Posterior cingulate gyrus (tissue), 11 donors: ENCODE measurements around the gene ZNF512.
"Not testable (repeated sequence)": the region's sequence is repeated elsewhere in the genome, so short reads cannot be mapped to it uniquely, and the experiment has no call there.

Source experiments
- DNase-seq, 10 donors: peaks; one replicate each; pipeline versions ENCODE4 v3.0.0 to v3.0.0-alpha.2; 2020 to 2021; ENCODE audit warnings: mixed read lengths in 3 of 10
- intact Hi-C: fragments of 100-400 bp; cut with DNase I; formaldehyde crosslinking; loops from one replicate; pipeline ENCODE4 v1.15.1; 2023

The ZNF512 gene, protein sequence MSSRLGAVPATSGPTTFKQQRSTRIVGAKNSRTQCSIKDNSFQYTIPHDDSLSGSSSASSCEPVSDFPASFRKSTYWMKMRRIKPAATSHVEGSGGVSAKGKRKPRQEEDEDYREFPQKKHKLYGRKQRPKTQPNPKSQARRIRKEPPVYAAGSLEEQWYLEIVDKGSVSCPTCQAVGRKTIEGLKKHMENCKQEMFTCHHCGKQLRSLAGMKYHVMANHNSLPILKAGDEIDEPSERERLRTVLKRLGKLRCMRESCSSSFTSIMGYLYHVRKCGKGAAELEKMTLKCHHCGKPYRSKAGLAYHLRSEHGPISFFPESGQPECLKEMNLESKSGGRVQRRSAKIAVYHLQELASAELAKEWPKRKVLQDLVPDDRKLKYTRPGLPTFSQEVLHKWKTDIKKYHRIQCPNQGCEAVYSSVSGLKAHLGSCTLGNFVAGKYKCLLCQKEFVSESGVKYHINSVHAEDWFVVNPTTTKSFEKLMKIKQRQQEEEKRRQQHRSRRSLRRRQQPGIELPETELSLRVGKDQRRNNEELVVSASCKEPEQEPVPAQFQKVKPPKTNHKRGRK

DNA sequence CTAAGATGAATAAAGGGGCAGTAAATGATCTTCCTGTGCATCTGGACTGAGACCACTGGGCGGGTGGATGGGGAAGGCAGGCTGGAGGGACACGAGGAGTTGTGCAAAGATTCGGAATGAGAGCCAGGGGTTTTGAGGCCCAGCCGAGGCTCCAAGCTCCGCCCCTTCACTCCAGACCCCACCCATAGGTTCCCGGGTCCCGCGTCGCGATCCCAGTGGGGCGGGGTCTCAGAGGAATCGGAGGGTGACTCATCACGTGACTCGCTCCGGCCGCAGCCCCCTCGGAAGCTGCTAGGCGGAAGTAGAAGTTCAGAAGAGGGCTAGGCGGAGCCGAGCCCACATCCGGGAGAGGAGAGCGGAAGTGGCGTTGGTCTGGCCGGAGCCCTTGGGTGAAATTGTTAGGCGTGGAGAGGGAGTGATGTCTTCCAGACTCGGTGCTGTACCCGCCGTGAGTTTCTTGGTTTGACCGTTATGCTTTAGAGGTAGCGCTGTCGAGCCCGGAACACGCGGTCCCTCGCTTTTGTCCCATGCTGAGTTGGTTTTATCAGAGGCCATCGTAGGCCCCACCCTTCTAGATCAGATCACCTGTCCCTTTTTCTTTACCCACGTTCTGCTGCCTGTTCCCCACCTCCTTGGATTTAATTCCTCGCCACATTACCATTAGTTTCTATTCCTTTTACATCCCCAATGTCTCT, at the start of gene ZNF512:
ZNF512 (plus strand) TSS at position 348 of the 695 bp plus-strand sequence; CDS start at position 419, 71 bp downstream.
- intact Hi-C loops: loop anchor here (2.0 kb wide), 1 partner anchor 94 kb away; the partner anchor contains the start of gene IFT172
- DNase-seq: peak; percentile 71 to 98 (median 84)

DNA sequence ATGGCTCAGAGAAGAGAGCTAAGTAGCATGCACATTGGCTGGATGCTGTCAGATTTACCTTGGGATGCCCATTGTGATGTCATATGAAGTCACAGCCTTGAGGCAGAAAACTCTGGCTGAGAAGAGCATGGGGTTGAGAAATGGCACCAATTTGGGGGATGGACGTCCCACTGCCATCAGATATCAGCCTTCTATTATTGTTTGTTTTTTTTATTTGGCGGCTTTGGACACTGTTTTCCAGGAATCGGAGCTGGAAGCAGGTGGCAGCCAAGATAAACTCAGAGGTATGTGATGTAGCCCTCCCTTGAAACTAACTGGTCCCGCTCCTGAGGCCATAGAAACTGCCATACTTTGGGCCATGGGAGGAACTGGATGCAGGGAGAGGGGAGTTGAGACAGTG, 45.6 kb upstream of the ZNF512 start:
- intact Hi-C loops: no loop called here
- no peak for DNase-seq

- DNase-seq, intact Hi-C loops: not testable (repeated sequence)
Observed at GRCh38 chr2:27538839-27539450, 43.9 kb upstream of the ZNF512 start.

DNA sequence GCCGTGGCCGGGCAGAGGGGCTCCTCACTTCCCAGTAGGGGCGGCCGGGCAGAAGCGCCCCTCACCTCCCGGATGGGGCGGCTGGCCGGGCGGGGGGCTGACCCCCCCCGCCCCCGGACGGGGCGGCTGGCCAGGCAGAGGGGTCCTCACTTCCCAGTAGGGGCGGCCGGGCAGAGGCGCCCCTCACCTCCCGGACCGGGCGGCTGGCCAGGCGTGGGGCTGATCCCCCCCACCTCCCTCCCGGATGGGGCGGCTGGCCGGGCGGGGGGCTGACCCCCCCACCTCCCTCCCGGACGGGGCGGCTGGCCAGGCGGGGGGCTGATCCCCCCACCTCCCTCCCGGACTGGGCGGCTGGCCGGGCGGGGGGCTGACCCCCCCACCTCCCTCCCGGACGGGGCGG, 43.2 kb upstream of the ZNF512 start:
- DNase-seq, intact Hi-C loops: not testable (repeated sequence)

- DNase-seq: no peak
- intact Hi-C loops: no loop called here
Observed at GRCh38 chr2:27544143-27544821, 38.6 kb upstream of the ZNF512 start.

- DNase-seq: no peak
- intact Hi-C loops: no loop called here
Observed at GRCh38 chr2:27545348-27546141, 37.3 kb upstream of the ZNF512 start.

DNA sequence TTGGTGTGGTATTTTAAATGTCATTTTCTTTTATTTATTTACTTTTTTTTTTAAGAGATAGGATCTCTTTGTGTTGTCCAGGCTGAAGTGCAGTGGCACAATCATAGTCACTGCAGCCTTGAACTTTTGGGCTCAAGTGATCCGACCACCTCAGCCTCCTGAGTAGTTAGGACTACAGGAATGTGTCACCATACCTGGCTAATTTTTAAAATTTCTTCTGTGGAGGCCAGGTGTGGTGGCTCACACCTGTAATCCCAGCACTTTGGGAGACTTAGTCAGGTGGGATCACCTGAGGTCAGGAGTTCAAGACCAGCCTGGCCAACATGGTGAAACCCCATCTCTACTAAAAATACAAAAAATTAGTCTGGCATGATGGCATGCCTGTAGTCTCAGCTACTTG, 33.5 kb upstream of the ZNF512 start:
- DNase-seq: no peak
- intact Hi-C loops: no loop called here

DNA sequence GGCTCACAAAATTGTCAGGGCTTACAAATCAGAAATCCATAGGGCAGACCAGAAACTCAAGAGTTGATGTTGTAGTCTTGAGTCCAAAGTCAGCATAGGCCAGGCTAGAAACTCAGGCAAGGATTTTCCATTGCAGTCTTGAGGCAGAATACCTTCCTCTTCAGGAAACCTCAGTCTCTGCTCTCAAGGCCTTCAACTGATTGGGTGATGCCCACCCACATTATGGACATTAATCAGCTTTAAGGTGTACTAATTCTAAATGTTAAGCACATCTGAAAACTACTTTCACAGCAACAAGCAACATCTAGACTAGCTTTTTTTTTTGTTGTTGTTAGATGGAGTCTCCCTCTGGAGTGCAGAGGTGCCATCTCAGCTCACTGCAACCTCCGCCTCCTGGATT, 31.3 kb upstream of the ZNF512 start:
- DNase-seq: no peak
- intact Hi-C loops: no loop called here

- intact Hi-C loops: no loop called here
- DNase-seq: no peak
Observed at GRCh38 chr2:27552941-27553340, 29.9 kb upstream of the ZNF512 start.

- intact Hi-C loops, DNase-seq: not testable (repeated sequence)
Observed at GRCh38 chr2:27554451-27554850, 28.4 kb upstream of the ZNF512 start.

- intact Hi-C loops: no loop called here
- no peak for DNase-seq
Observed at GRCh38 chr2:27559228-27559627, 23.6 kb upstream of the ZNF512 start.

GRCh38 chr2:27561060-27561459, 21.8 kb upstream of the ZNF512 start:
- intact Hi-C loops: no loop called here
- DNase-seq: no peak

DNA sequence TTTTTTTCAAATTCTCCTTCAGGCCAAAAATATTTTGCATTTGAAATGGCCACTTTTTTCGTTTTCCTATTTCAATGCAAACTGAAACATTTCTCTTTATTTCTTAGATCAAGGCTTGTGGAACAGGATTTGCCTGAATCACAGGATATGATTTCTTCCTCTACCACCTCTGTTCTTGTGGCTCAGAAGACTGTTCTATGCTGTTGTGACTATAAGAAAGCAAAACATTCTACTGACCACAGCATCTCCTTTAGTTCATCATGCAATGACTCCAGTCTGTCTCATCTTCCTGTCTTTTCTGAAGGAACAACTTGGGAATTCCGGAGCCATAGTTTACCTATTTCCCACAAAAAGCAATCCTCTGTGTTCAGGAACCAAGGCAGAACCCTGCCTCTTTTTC, 16.2 kb upstream of the ZNF512 start:
- intact Hi-C loops: no loop called here
- no peak for DNase-seq

DNA sequence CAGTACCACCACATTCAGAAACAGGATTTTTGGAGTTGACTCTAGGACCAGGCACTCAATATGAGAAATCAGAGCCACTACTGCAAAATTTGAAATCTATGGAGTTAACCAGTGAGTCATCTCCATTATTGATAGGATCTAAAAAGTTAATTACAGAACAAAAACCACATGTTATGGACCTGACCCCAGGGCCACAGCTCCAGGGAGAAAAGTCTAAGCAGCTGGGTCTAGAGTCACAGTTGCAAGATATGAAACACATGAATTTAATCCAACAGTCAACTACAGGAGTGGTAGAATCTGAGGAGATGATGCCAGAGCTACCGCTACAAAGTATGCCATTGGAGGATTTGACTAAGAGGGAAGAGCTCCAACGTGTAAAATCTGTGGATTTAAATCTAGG, 13.4 kb upstream of the ZNF512 start:
- no peak for DNase-seq
- intact Hi-C loops: no loop called here

- DNase-seq: no peak
- intact Hi-C loops: no loop called here
Observed at GRCh38 chr2:27571197-27571596, 11.6 kb upstream of the ZNF512 start.

- intact Hi-C loops: no loop called here
- DNase-seq: no peak
Observed at GRCh38 chr2:27571681-27572080, 11.2 kb upstream of the ZNF512 start.

DNA sequence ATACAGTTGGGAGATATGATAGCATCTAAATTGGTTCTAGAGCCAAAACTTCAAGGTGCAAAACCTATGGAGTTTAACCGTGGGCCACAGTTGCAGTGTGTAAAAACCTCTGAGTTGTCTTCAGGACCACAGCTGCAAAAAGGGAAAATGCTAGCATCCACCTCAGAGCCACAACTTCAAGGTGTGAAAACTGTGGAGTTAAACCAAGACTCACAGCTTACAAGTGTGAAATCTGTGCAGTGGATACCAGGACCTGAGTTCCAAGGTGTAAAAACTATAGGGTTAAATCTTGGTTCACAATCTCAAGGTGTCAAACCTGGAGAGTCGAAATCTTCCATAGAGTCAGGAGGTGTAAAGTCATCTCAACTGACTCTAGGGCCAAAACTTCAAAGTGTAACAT, 10.4 kb upstream of the ZNF512 start:
- intact Hi-C loops: no loop called here
- DNase-seq: no peak

- DNase-seq: no peak
- intact Hi-C loops: no loop called here
Observed at GRCh38 chr2:27572998-27573429, 9.8 kb upstream of the ZNF512 start.

DNA sequence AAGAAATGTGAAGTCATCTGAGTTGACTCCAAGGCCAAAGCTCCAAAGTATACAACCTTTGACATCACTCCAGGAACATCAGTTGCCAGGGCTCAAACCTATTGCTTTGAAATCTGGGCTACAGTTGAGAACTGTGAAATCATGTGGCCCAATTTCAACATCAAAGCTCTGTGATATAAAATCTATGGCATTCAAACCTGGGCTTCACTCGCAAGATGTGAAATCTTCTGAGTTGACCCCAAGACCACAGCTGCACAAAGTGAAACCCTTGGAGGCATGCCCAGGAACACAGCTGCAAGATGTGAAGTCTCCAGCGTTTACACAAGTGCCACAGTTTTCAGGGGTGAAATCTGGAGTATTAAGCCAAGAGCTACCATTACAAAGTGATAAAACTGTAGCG, 9.4 kb upstream of the ZNF512 start:
- DNase-seq: no peak
- intact Hi-C loops: no loop called here
